Neural cell (in vitro differentiated cells): Measurements from ENCODE around the gene AK4. TPM values are rescaled to one million over a fixed set of nuclear protein-coding genes. Genes with fewer than 3 reads are reported as not detected.

Experiments
- H2AFZ ChIP-seq: fragments of 200-600, 300-800 bp; sonication (generic), shearing (Covaris generic); 2 replicates; pipeline ENCODE4 v1.6.0; 2014; ENCODE audit warnings: low read depth, mild to moderate bottlenecking, antibody characterized with exemption, low read length, moderate library complexity
- H3F3A ChIP-seq: fragments of 200-600 bp; shearing (Covaris generic); 2 replicates; pipeline ENCODE4 v1.6.1; 2016; ENCODE audit warnings: mild to moderate bottlenecking, moderate library complexity, mixed read lengths, antibody characterized with exemption, low read length; ENCODE audit not compliant: insufficient read depth, poor library complexity, severe bottlenecking
- H3K27ac ChIP-seq: fragments of 200-600, 300-800 bp; sonication (generic), shearing (Covaris generic); 2 replicates; pipeline ENCODE4 v1.5.1; 2014; ENCODE audit warnings: mild to moderate bottlenecking, low read length, moderate library complexity
- H3K27me3 ChIP-seq: fragments of 300-800, 200-600 bp; sonication (generic), shearing (Covaris generic); 2 replicates; pipeline ENCODE4 v1.6.0; 2014; ENCODE audit warnings: mild to moderate bottlenecking, low read depth, low read length, moderate library complexity; ENCODE audit not compliant: insufficient read depth
- H3K36me3 ChIP-seq: fragments of 300-800, 200-600 bp; sonication (generic), shearing (Covaris generic); 2 replicates; pipeline ENCODE4 v1.5.1; 2014; ENCODE audit warnings: mild to moderate bottlenecking, antibody characterized with exemption, low read length, moderate library complexity; ENCODE audit not compliant: insufficient read depth
- H3K4me2 ChIP-seq: fragments of 300-800, 200-600 bp; sonication (generic), shearing (Covaris generic); 2 replicates; pipeline ENCODE4 v1.6.0; 2014; ENCODE audit warnings: mild to moderate bottlenecking, low read length
- H3K4me3 ChIP-seq: fragments of 300-800, 200-600 bp; sonication (generic), shearing (Covaris generic); 2 replicates; pipeline ENCODE4 v1.5.1; 2014; ENCODE audit warnings: mild to moderate bottlenecking, low read length, moderate library complexity
- H3K79me2 ChIP-seq: fragments of 200-600 bp; shearing (Covaris generic); replicated peaks from 2 replicates; pipeline ENCODE4 v1.6.0; 2014; ENCODE audit warnings: mild to moderate bottlenecking, low read length, moderate library complexity; ENCODE audit not compliant: insufficient read depth
- H3K9ac ChIP-seq: fragments of 300-800, 200-600 bp; sonication (generic), shearing (Covaris generic); 2 replicates; pipeline ENCODE4 v1.6.1; 2016; ENCODE audit warnings: mild to moderate bottlenecking, low read length, mixed read lengths
- H3K9me2 ChIP-seq: fragments of 200-600 bp; shearing (Covaris generic); 2 replicates; pipeline ENCODE4 v1.6.1; 2016; ENCODE audit warnings: mild to moderate bottlenecking, low read length, mixed read lengths; ENCODE audit not compliant: insufficient read depth
- H3K9me3 ChIP-seq: fragments of 200-600, 300-800 bp; sonication (generic), shearing (Covaris generic); 2 replicates; pipeline ENCODE4 v1.6.1; 2016; ENCODE audit warnings: mild to moderate bottlenecking, mixed run types, low read length, moderate library complexity, mixed read lengths
- H4K20me1 ChIP-seq: fragments of 200-600 bp; shearing (Covaris generic); 2 replicates; pipeline ENCODE4 v1.6.1; 2016; ENCODE audit warnings: mild to moderate bottlenecking, mixed run types; ENCODE audit not compliant: insufficient read depth
- EP300 ChIP-seq: fragments of 450-650 bp; conservative IDR thresholded peaks from 2 replicates; pipeline ENCODE4 v1.6.1; 2014; ENCODE audit warnings: antibody characterized with exemption, mild to moderate bottlenecking, moderate library complexity; ENCODE audit not compliant: poor library complexity, severe bottlenecking
- EZH2 ChIP-seq: fragments of 200-600, 300-800 bp; shearing (Covaris generic), sonication (generic); IDR thresholded peaks from 2 replicates; pipeline ENCODE4 v1.6.1; 2014; ENCODE audit warnings: antibody characterized with exemption, low read length, borderline replicate concordance, mild to moderate bottlenecking; ENCODE audit not compliant: insufficient read depth, poor library complexity, severe bottlenecking
- MXI1 ChIP-seq: fragments of 450-650 bp; conservative IDR thresholded peaks from 2 replicates; pipeline ENCODE4 v1.6.1; 2014; ENCODE audit warnings: antibody characterized with exemption, mild to moderate bottlenecking; ENCODE audit not compliant: poor library complexity, severe bottlenecking
- POLR2AphosphoS5 ChIP-seq: IDR thresholded peaks from 2 replicates; pipeline ENCODE4 v1.6.1; 2012
- RAD21 ChIP-seq: fragments of 450-650 bp; conservative IDR thresholded peaks from 2 replicates; pipeline ENCODE4 v1.6.1; 2014; ENCODE audit warnings: antibody characterized with exemption, mild to moderate bottlenecking, moderate library complexity
- SMC3 ChIP-seq: fragments of 450-650 bp; conservative IDR thresholded peaks from 2 replicates; pipeline ENCODE4 v1.6.1; 2014; ENCODE audit warnings: antibody characterized with exemption, mild to moderate bottlenecking, moderate library complexity; ENCODE audit not compliant: poor library complexity
- TAF1 ChIP-seq: IDR thresholded peaks from 2 replicates; pipeline ENCODE4 v1.6.1; 2012; ENCODE audit warnings: low read depth
- polyA plus RNA-seq: library from polyadenylated mRNA; depleted of rRNA; stranded (reverse); fragments of >200 nt; gene quantifications from 2 replicates; pipeline ENCODE4 v1.2.3, GENCODE V29; 2014
- TF ChIP-seq, protein P1 (sequence below): IDR thresholded peaks from 2 replicates; pipeline ENCODE4 v1.6.1; 2012; ENCODE audit warnings: borderline replicate concordance
- TF ChIP-seq, protein P2 (sequence below): fragments of 450-650 bp; IDR thresholded peaks from 2 replicates; pipeline ENCODE4 v1.5.1; 2014; ENCODE audit warnings: antibody characterized with exemption, mild to moderate bottlenecking, moderate library complexity; ENCODE audit not compliant: poor library complexity, severe bottlenecking

The AK4 gene
- polyA plus RNA-seq, 1 donor from 2014 or later = 1.9 TPM

DNA sequence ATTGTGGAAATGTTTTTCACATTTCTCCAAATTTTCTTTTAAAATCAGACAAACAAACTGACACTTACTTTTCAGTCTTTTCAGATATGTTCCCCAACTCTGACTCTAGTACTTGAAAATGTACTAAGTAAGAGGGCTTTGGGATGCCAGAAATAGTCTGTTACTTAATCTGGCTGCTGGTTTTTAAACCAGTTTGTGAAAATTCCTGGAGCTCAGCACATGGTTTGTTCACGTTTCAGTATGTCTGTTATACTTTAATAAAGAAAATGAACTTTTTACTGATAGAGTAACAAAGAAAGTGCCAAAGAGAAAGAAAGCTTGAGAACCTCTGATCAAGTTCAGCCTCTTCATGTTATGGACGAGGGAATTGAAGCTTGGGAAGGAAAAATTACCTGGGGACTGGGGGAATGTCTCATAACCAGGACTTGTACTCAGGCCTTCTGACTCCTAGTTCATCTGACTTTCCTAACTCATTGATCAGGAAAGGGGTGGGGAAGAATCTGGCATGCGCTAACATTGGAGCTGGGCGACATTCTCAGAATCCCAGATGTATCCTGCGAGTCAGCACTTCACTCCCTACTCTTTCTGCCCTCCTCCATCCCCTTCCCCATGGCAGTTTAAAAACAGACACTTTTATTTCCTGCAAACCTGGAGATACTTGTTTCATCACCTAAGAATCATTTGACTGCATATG, 130.5 kb downstream of the AK4 start:
- Histone ChIP-seq H3K9me3 (no peaks in the 10 kb centered on the region), H3K27me3 (no peaks in the 10 kb centered on the region), H3F3A (no peaks in the 10 kb centered on the region), H2AFZ (no peak overlapping the region), H3K36me3 (no peaks in the 10 kb centered on the region), H4K20me1 (no peaks in the 10 kb centered on the region), H3K9me2 (no peaks in the 10 kb centered on the region), H3K4me2 (no peak overlapping the region), H3K79me2 (no peaks in the 10 kb centered on the region), H3K27ac (no peak overlapping the region), H3K4me3 (no peak overlapping the region), H3K9ac (no peak overlapping the region)
- TF ChIP-seq, protein P1, sequence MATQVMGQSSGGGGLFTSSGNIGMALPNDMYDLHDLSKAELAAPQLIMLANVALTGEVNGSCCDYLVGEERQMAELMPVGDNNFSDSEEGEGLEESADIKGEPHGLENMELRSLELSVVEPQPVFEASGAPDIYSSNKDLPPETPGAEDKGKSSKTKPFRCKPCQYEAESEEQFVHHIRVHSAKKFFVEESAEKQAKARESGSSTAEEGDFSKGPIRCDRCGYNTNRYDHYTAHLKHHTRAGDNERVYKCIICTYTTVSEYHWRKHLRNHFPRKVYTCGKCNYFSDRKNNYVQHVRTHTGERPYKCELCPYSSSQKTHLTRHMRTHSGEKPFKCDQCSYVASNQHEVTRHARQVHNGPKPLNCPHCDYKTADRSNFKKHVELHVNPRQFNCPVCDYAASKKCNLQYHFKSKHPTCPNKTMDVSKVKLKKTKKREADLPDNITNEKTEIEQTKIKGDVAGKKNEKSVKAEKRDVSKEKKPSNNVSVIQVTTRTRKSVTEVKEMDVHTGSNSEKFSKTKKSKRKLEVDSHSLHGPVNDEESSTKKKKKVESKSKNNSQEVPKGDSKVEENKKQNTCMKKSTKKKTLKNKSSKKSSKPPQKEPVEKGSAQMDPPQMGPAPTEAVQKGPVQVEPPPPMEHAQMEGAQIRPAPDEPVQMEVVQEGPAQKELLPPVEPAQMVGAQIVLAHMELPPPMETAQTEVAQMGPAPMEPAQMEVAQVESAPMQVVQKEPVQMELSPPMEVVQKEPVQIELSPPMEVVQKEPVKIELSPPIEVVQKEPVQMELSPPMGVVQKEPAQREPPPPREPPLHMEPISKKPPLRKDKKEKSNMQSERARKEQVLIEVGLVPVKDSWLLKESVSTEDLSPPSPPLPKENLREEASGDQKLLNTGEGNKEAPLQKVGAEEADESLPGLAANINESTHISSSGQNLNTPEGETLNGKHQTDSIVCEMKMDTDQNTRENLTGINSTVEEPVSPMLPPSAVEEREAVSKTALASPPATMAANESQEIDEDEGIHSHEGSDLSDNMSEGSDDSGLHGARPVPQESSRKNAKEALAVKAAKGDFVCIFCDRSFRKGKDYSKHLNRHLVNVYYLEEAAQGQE = no peak
- TF ChIP-seq EZH2 (no peak), EP300 (no peak), RAD21 (no peak), MXI1 (no peak), POLR2AphosphoS5 (no peak), SMC3 (no peak), TAF1 (no peak)
- TF ChIP-seq, protein P2, sequence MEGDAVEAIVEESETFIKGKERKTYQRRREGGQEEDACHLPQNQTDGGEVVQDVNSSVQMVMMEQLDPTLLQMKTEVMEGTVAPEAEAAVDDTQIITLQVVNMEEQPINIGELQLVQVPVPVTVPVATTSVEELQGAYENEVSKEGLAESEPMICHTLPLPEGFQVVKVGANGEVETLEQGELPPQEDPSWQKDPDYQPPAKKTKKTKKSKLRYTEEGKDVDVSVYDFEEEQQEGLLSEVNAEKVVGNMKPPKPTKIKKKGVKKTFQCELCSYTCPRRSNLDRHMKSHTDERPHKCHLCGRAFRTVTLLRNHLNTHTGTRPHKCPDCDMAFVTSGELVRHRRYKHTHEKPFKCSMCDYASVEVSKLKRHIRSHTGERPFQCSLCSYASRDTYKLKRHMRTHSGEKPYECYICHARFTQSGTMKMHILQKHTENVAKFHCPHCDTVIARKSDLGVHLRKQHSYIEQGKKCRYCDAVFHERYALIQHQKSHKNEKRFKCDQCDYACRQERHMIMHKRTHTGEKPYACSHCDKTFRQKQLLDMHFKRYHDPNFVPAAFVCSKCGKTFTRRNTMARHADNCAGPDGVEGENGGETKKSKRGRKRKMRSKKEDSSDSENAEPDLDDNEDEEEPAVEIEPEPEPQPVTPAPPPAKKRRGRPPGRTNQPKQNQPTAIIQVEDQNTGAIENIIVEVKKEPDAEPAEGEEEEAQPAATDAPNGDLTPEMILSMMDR = no peak

DNA sequence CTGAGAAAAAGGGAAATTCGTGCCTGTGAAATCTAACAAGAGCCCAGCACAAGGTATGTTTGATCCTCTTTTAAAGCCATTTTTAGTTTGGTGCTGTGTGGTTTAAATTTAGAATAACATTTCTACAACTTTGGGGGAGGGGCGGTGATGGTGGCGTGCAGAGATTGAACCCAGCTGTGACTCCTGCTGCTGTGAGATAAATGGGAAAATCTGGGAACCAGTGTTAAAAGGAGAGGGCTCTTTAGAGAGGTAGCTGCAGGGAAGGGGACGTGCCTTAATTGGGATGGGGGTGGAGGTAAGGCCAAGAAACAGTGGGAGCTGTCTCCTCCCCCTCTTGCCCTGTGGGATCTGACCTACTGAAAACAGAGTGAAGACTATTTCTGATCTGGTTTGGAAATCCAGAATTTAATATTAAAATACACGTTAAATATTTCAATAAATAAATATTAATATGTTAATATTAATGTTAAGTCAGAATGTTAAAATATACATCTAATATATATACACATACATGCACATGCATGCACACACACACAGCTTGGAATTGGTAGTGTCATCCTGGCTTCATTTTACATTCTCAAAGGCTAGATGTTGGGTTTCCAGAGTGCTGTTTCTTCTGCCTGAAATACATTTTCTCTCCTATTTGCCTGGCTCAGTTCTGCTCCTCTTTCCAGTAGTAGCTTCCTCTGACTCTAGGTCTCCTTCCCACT, 131.2 kb downstream of the AK4 start:
- no peak overlapping the region for H3K4me2 ChIP-seq
- H3K9ac ChIP-seq = no peak overlapping the region
- no peak overlapping the region for H3K27ac ChIP-seq
- H3K79me2 ChIP-seq = no peaks in the 10 kb centered on the region
- H3F3A ChIP-seq = no peaks in the 10 kb centered on the region
- TF ChIP-seq, protein P1 = no peak
- TF ChIP-seq EP300 (no peak), TAF1 (no peak), POLR2AphosphoS5 (no peak), MXI1 (no peak), SMC3 (no peak), EZH2 (no peak), RAD21 (no peak)
- TF ChIP-seq, protein P2 = no peak
- H3K36me3 ChIP-seq = no peaks in the 10 kb centered on the region
- H4K20me1 ChIP-seq = no peaks in the 10 kb centered on the region
- H2AFZ ChIP-seq = no peak overlapping the region
- no peaks in the 10 kb centered on the region for H3K27me3 ChIP-seq
- no peak overlapping the region for H3K4me3 ChIP-seq
- H3K9me3 ChIP-seq = no peaks in the 10 kb centered on the region
- H3K9me2 ChIP-seq = no peaks in the 10 kb centered on the region
